Muscle layer of colon (tissue), 2 donors: ENCODE results near the gene PRLR.

Experiments
- H3K27ac ChIP-seq: one replicate; pipeline ENCODE4 v1.7.0; 2013; ENCODE audit warnings: low read depth, mild to moderate bottlenecking, low read length, moderate library complexity
- H3K27me3 ChIP-seq, 2 donors: one replicate each; pipeline ENCODE4 v1.7.0; 2013; ENCODE audit warnings: low read length in 2 of 2, mild to moderate bottlenecking in 2 of 2; ENCODE audit not compliant: insufficient read depth in 2 of 2, control insufficient read depth in 1 of 2
- H3K36me3 ChIP-seq: one replicate; pipeline ENCODE4 v1.7.0; 2013; ENCODE audit warnings: mild to moderate bottlenecking, low read length; ENCODE audit not compliant: insufficient read depth
- H3K4me1 ChIP-seq: one replicate; pipeline ENCODE4 v1.7.0; 2013; ENCODE audit warnings: mild to moderate bottlenecking, low read length; ENCODE audit not compliant: insufficient read depth
- H3K4me3 ChIP-seq, 2 donors: one replicate each; pipeline ENCODE4 v1.7.0; 2013; ENCODE audit warnings: low read length in 2 of 2, low read depth in 1 of 2, mild to moderate bottlenecking in 1 of 2, moderate library complexity in 1 of 2
- H3K9ac ChIP-seq: one replicate; pipeline ENCODE4 v1.7.0; 2013; ENCODE audit warnings: low read length
- H3K9me3 ChIP-seq: one replicate; pipeline ENCODE4 v1.7.0; 2013; ENCODE audit warnings: mild to moderate bottlenecking, low read length
- donor health status: abdominal sarcoma.
- donor health status: Adenocarcinoma of cecum.

Gene PRLR

GRCh38 chr5:35171991-35172390 lies 58.3 kb downstream of the PRLR start:
- H3K9ac ChIP-seq = no peak overlapping the region
- no peak overlapping the region for H3K27ac ChIP-seq
- H3K27me3 ChIP-seq = no peaks in the 10 kb centered on the region
- no peaks in the 10 kb centered on the region for H3K36me3 ChIP-seq
- H3K9me3 ChIP-seq = no peaks in the 10 kb centered on the region
- no peaks in the 10 kb centered on the region for H3K4me1 ChIP-seq
- no peak overlapping the region for H3K4me3 ChIP-seq

GRCh38 chr5:35171078-35171477 lies 59.2 kb downstream of the PRLR start:
- Histone ChIP-seq H3K27ac (no peak overlapping the region), H3K9ac (no peak overlapping the region), H3K9me3 (no peaks in the 10 kb centered on the region), H3K4me3 (no peak overlapping the region), H3K27me3 (no peaks in the 10 kb centered on the region), H3K36me3 (no peaks in the 10 kb centered on the region), H3K4me1 (no peaks in the 10 kb centered on the region)

- no peak overlapping the region for H3K27ac ChIP-seq
- H3K36me3 ChIP-seq = no peaks in the 10 kb centered on the region
- H3K27me3 ChIP-seq = no peaks in the 10 kb centered on the region
- no peaks in the 10 kb centered on the region for H3K9me3 ChIP-seq
- peaks cover 11% of the 10 kb centered on the region for H3K4me1 ChIP-seq
- no peak overlapping the region for H3K9ac ChIP-seq
- H3K4me3 ChIP-seq = no peak overlapping the region
Observed at GRCh38 chr5:35166043-35166442, 64.2 kb downstream of the PRLR start.

GRCh38 chr5:35164860-35165542 lies 65.3 kb downstream of the PRLR start:
- Histone ChIP-seq H3K9me3 (no peaks in the 10 kb centered on the region), H3K4me3 (no peak overlapping the region), H3K9ac (no peak overlapping the region), H3K27me3 (no peaks in the 10 kb centered on the region), H3K27ac (no peak overlapping the region), H3K36me3 (no peaks in the 10 kb centered on the region), H3K4me1 (peaks cover 11% of the 10 kb centered on the region)

GRCh38 chr5:35163710-35164033 lies 66.6 kb downstream of the PRLR start:
- Histone ChIP-seq H3K4me1 (peaks cover 11% of the 10 kb centered on the region), H3K9ac (no peak overlapping the region), H3K27me3 (no peaks in the 10 kb centered on the region), H3K27ac (no peak overlapping the region), H3K4me3 (no peak overlapping the region), H3K36me3 (no peaks in the 10 kb centered on the region), H3K9me3 (no peaks in the 10 kb centered on the region)

GRCh38 chr5:35162848-35163709 lies 67.2 kb downstream of the PRLR start:
- H3K27ac ChIP-seq = no peak overlapping the region
- H3K9me3 ChIP-seq = no peaks in the 10 kb centered on the region
- H3K9ac ChIP-seq = no peak overlapping the region
- peaks cover 15% of the 10 kb centered on the region for H3K4me1 ChIP-seq
- no peaks in the 10 kb centered on the region for H3K36me3 ChIP-seq
- H3K27me3 ChIP-seq = no peaks in the 10 kb centered on the region
- H3K4me3 ChIP-seq = no peak overlapping the region

- no peaks in the 10 kb centered on the region for H3K9me3 ChIP-seq
- no peak overlapping the region for H3K27ac ChIP-seq
- H3K36me3 ChIP-seq = no peaks in the 10 kb centered on the region
- no peak overlapping the region for H3K9ac ChIP-seq
- H3K4me3 ChIP-seq = no peak overlapping the region
- H3K4me1 ChIP-seq = peaks cover 15% of the 10 kb centered on the region
- H3K27me3 ChIP-seq = no peaks in the 10 kb centered on the region
Observed at GRCh38 chr5:35161652-35162273, 68.5 kb downstream of the PRLR start.

- no peaks in the 10 kb centered on the region for H3K9me3 ChIP-seq
- no peak overlapping the region for H3K4me3 ChIP-seq
- no peak overlapping the region for H3K27ac ChIP-seq
- no peak overlapping the region for H3K9ac ChIP-seq
- H3K27me3 ChIP-seq = no peaks in the 10 kb centered on the region
- H3K36me3 ChIP-seq = no peaks in the 10 kb centered on the region
- peaks cover 15% of the 10 kb centered on the region for H3K4me1 ChIP-seq
Observed at GRCh38 chr5:35160486-35161116, 69.7 kb downstream of the PRLR start.

- Histone ChIP-seq H3K27ac (no peak overlapping the region), H3K4me1 (peaks cover 15% of the 10 kb centered on the region), H3K4me3 (no peak overlapping the region), H3K27me3 (no peaks in the 10 kb centered on the region), H3K9me3 (no peaks in the 10 kb centered on the region), H3K36me3 (no peaks in the 10 kb centered on the region), H3K9ac (no peak overlapping the region)
Observed at GRCh38 chr5:35159370-35159742, 70.9 kb downstream of the PRLR start.

- peaks cover 15% of the 10 kb centered on the region for H3K4me1 ChIP-seq
- H3K36me3 ChIP-seq = no peaks in the 10 kb centered on the region
- H3K4me3 ChIP-seq = no peak overlapping the region
- H3K27me3 ChIP-seq = no peaks in the 10 kb centered on the region
- H3K9me3 ChIP-seq = no peaks in the 10 kb centered on the region
- no peak overlapping the region for H3K27ac ChIP-seq
- H3K9ac ChIP-seq = no peak overlapping the region
Observed at GRCh38 chr5:35158622-35159369, 71.5 kb downstream of the PRLR start.

GRCh38 chr5:35158204-35158603 lies 72.1 kb downstream of the PRLR start:
- no peak overlapping the region for H3K9ac ChIP-seq
- no peak overlapping the region for H3K4me3 ChIP-seq
- H3K27ac ChIP-seq = no peak overlapping the region
- no peaks in the 10 kb centered on the region for H3K9me3 ChIP-seq
- no peaks in the 10 kb centered on the region for H3K27me3 ChIP-seq
- H3K36me3 ChIP-seq = no peaks in the 10 kb centered on the region
- peaks cover 15% of the 10 kb centered on the region for H3K4me1 ChIP-seq
